ENCODE measurements around the gene C1orf210. TPM values are rescaled to one million over a fixed set of nuclear protein-coding genes. Genes with fewer than 3 reads are reported as not detected.

The C1orf210 gene
- 1 to 10 TPM in 2 of 7 donors, under 1 TPM in 3, not detected in 2; 0.42 to 2.1 (median 0.72) TPM for total RNA-seq
- polyA plus RNA-seq = not detected
- long read RNA-seq, donor 1 = 0 reads
- long read RNA-seq, donor 2 = 0 reads
- long read RNA-seq, donor 3, partial matches to known transcripts = 0 of 4 reads
- long read RNA-seq, donor 3, other reads (novel, unspliced or antisense) = 0 of 4 reads

- Histone ChIP-seq H3K36me3 (no peaks in the 10 kb centered on the region), H3K9me3 (no peaks in the 10 kb centered on the region), H3K27me3 (no peaks in the 10 kb centered on the region), H3K27ac (no peak within 1 kb of the TSS), H3K4me3 (no peak within 1 kb of the TSS), H3K4me1 (ENCODE audit: insufficient read depth) (peaks cover 13% of the 10 kb centered on the region)
- TF ChIP-seq POLR2A (IDR thresholded peaks at IDR 0.05) = no peak
- no peak for TF ChIP-seq EP300 (IDR thresholded peaks at IDR 0.05)
- TF ChIP-seq CTCF (IDR thresholded peaks at IDR 0.05) = no peak
- DNase-seq = peak in 1 of 5 donors; percentile 40
- intact Hi-C loops (cut with DNase I) = no loop called here
- WGBS, 3 donors = 46 to 54% (median 50%) methylated on average over 19 of the region's 19 CpGs
Observed at GRCh38 chr1:43285269-43285990, at the start of gene C1orf210. Gene C1orf210, minus strand, starts transcription at chr1:43285581. Its CDS starts 2,311 bp downstream, at chr1:43283270.

GRCh38 chr1:43334453-43335205, 49.2 kb upstream of the C1orf210 start:
- Histone ChIP-seq H3K36me3 (no peaks in the 10 kb centered on the region), H3K4me1 (ENCODE audit: insufficient read depth) (no peaks in the 10 kb centered on the region), H3K27me3 (no peaks in the 10 kb centered on the region), H3K9me3 (no peaks in the 10 kb centered on the region), H3K27ac (no peak overlapping the region), H3K4me3 (no peak overlapping the region)
- DNase-seq = no peak
- WGBS, 3 donors = 71 to 76% (median 75%) methylated on average over 7 of the region's 7 CpGs
- intact Hi-C loops (cut with DNase I) = no loop called here
- TF ChIP-seq CTCF (IDR thresholded peaks at IDR 0.05) (no peak), EP300 (IDR thresholded peaks at IDR 0.05) (no peak), POLR2A (IDR thresholded peaks at IDR 0.05) (no peak)

GRCh38 chr1:43331688-43332087, 46.3 kb upstream of the C1orf210 start:
- H3K36me3 ChIP-seq = no peaks in the 10 kb centered on the region
- H3K27ac ChIP-seq = no peak overlapping the region
- H3K4me1 ChIP-seq (ENCODE audit: insufficient read depth) = no peaks in the 10 kb centered on the region
- TF ChIP-seq POLR2A (IDR thresholded peaks at IDR 0.05) (no peak), EP300 (IDR thresholded peaks at IDR 0.05) (no peak), CTCF (IDR thresholded peaks at IDR 0.05) (no peak)
- WGBS, 3 donors = 90 to 98% (median 94%) methylated on average over 5 of the region's 5 CpGs
- H3K4me3 ChIP-seq = no peak overlapping the region
- DNase-seq = no peak
- H3K27me3 ChIP-seq = no peaks in the 10 kb centered on the region
- intact Hi-C loops (cut with DNase I) = no loop called here
- H3K9me3 ChIP-seq = no peaks in the 10 kb centered on the region

GRCh38 chr1:43329995-43330751, 44.8 kb upstream of the C1orf210 start:
- 12% methylated on average over 6 of the region's 6 CpGs for WGBS, 3 donors

More at GRCh38 chr1:43329995-43330751, 44.8 kb upstream of the C1orf210 start:
- TF ChIP-seq CTCF (IDR thresholded peaks at IDR 0.05) (no peak), POLR2A (IDR thresholded peaks at IDR 0.05) (no peak), EP300 (IDR thresholded peaks at IDR 0.05) (no peak)
- no peaks in the 10 kb centered on the region for H3K27me3 ChIP-seq
- intact Hi-C loops (cut with DNase I) = no loop called here
- DNase-seq = peak in 4 of 5 donors; percentile 30 to 58 (median 42)
- H3K9me3 ChIP-seq = no peaks in the 10 kb centered on the region
- no peak overlapping the region for H3K27ac ChIP-seq
- no peaks in the 10 kb centered on the region for H3K4me1 ChIP-seq (ENCODE audit: insufficient read depth)
- H3K4me3 ChIP-seq = no peak overlapping the region
- H3K36me3 ChIP-seq = no peaks in the 10 kb centered on the region
